Fibroblast of pulmonary artery (primary cell): ENCODE results near the gene ADTRP.
"Not testable (repeated sequence)": the region's sequence is repeated elsewhere in the genome, so short reads cannot be mapped to it uniquely, and the experiment has no call there.

ENCODE experiments used
- DNase-seq: peaks from one replicate; pipeline ENCODE4 v3.0.0-alpha.2; 2010; ENCODE audit warnings: low read depth
- H3K4me3 ChIP-seq: replicated peaks from 2 replicates; pipeline ENCODE4 v1.5.1; 2011; ENCODE audit warnings: low read depth, mild to moderate bottlenecking, control low read depth, low read length, moderate library complexity
- TF ChIP-seq, protein P1 (sequence below): IDR thresholded peaks from 2 replicates; pipeline ENCODE4 v1.5.1; 2011; ENCODE audit warnings: mild to moderate bottlenecking, control low read depth, low read length, inconsistent platforms; ENCODE audit errors: missing control alignments

The ADTRP gene

DNA sequence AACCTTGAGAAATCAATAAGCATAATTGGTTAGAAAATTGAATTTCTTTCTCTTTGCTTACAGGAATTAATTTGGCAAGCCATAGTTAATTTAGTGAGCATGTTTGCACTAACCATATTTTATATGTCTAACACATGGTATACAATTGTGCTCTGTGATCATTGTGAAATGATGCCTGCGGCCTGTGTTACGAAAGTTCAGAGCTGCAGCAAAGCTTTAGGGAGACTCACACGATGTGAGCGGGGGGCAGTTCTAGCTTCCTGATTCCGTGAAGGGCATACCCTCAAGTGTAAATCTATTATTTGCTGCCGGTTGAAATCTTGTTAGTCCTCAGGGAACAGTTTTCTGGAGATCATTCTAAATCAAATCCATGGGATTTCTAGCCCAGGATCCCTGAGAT, 25.5 kb upstream of the ADTRP start:
- no peak overlapping the region for H3K4me3 ChIP-seq
- DNase-seq = no peak
- TF ChIP-seq, protein P1, sequence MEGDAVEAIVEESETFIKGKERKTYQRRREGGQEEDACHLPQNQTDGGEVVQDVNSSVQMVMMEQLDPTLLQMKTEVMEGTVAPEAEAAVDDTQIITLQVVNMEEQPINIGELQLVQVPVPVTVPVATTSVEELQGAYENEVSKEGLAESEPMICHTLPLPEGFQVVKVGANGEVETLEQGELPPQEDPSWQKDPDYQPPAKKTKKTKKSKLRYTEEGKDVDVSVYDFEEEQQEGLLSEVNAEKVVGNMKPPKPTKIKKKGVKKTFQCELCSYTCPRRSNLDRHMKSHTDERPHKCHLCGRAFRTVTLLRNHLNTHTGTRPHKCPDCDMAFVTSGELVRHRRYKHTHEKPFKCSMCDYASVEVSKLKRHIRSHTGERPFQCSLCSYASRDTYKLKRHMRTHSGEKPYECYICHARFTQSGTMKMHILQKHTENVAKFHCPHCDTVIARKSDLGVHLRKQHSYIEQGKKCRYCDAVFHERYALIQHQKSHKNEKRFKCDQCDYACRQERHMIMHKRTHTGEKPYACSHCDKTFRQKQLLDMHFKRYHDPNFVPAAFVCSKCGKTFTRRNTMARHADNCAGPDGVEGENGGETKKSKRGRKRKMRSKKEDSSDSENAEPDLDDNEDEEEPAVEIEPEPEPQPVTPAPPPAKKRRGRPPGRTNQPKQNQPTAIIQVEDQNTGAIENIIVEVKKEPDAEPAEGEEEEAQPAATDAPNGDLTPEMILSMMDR = no peak

DNA sequence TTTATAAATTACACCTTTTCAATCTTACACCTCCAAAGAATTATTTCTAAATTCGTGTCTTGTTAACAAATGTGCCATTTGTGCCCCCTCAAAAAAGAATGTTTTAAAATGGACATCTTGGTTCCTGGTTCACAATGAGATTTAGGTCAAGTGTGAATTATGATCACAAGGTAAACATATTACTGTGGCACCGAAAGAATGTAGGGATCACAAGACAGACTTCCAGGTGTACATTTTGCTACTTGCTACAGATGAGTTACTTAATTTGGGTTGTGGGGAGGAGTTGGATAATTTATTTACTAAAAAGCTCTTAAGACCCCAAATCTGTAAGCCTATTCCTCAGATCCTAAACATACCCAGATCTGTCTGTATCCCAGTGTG, 25.0 kb upstream of the ADTRP start:
- no peak overlapping the region for H3K4me3 ChIP-seq
- TF ChIP-seq, protein P1 = no peak
- DNase-seq = no peak

DNA sequence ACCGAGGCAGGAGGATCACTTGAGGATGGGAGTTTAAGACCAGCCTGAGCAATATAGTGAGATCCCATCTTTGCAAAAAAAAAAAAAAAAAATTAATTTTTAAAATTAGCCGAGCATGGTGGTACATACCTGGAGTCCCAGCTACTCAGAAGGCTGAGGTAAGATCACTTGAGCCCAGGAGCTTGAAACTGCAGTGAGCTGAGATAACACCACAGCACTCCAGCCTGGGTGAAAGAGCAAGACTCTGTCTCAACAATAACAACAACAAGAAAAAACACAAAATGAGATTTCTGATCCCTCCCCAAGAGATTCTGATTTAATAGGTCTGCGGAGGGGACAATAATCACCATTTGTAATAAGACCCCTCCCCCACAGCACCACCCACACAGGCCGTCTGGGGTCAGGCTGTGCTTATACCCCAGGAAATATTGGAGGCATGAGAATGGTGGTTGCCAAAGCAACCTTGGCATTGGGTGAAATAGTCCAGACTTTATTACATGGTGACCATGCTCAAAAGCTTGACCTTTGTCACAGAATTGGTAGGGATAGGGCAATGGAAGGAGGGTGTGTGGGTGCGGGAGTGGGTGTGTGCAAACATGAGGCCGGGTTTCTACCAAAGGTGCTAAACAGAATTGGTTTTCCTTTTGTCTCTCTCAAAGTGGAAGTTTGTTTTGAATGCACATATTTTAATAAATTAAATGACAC, 24.4 kb upstream of the ADTRP start:
- DNase-seq = no peak

DNA sequence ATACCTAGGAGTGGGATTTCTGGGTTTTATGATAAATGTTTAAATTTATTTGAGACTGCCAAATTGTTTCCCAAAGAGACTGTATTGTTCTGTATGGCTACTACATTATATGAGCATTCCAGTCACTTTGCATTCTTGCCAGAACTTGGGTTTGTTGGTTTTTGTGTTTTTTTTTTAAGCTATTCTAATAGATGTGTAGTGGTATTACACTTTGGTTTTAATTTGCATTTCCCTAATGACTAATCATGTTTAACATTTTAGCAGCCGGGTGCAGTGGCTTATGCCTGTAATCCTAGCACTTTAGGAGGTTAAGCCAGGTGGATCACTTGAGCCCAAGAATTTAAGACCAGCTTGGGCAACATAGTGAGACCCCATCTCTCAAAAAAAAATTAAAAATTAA, 21.9 kb upstream of the ADTRP start:
- not testable (repeated sequence) for H3K4me3 ChIP-seq, DNase-seq

More for the DNA sequence above, 24.4 kb upstream of the ADTRP start:
- no peak overlapping the region for H3K4me3 ChIP-seq
- TF ChIP-seq, protein P1 = no peak

DNA sequence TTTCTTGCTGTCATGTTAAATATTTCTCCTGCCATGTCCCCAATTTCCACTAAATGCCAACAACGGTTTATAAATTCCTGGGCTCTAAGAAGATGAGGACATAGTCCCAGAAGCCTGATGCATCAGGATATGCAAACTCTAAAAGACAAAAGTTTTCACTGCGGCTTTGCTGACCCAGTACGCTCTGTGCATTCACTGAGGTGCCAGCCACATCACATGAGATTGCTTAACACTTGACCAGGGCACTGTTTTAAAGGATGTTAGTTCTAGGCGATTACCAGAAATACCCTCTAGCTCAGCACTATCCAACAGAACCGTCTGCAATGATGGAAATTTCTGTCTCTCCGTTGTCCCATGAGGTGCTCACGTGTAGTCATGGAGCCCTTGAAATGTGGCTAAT, 19.9 kb upstream of the ADTRP start:
- no peak for DNase-seq

DNA sequence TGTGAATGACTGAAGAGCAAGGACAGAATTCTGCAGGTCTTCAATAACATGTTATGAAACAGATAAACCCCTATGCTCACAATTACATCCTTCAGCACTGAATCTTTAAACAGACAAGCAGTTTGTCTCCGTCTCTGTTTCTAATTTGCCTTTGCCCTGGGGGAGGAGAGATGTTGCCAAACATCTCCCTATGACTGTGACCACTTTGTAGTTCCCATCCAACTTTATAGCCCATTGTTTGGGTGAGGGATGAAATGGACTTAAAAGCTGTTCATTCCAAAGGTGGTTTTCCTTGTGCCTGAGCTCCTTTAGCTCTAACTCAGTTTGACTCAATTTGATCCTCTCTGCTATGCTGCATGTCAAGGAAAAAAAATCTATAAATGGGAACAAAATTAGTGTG, 19.5 kb upstream of the ADTRP start:
- no peak overlapping the region for H3K4me3 ChIP-seq
- no peak for DNase-seq
- TF ChIP-seq, protein P1 = no peak

More for the DNA sequence above, 19.9 kb upstream of the ADTRP start:
- TF ChIP-seq, protein P1 = no peak
- no peak overlapping the region for H3K4me3 ChIP-seq

DNA sequence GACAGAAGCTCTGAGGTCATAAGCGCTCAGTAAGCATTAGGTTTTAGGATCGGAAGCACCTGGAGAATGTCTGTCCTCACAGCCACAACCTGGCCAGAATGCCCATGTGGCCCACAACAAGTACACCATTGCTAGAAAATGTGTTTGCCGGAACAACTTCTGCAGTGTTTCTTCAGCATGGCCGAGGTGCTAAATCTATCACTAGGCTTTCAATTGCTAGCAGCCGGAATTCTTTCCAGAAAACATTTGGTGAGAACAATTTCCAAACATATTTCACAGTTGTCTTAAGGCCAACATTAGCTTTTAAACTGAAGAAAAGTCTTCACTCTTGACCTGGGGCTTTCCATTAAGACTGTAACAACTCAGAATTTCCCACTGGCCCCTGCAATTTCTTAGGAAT, 18.2 kb upstream of the ADTRP start:
- TF ChIP-seq, protein P1 = no peak
- no peak overlapping the region for H3K4me3 ChIP-seq
- no peak for DNase-seq

DNA sequence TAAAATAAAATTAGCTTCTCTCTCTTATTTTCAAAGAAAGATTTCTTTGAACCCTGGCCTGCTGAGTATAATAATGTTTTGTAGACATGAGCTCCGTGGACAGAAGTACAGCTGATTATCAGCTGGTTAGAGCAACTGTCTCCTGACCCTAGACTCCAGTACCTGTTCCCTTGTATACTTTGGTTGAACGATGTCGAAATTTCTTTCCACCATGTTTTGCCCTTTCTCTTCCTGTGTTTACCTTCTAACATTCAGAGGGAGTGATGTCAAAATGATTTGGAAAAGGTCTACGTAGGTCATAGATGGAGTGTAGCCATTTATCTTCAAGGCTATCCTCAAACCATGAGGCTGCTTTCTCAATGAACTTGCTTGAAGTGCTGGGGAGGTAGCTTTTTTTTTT, 16.8 kb upstream of the ADTRP start:
- TF ChIP-seq, protein P1 = no peak
- no peak overlapping the region for H3K4me3 ChIP-seq
- no peak for DNase-seq
